WERI-Rb-1 (cell line): ENCODE results near the gene DNAAF8.

Experiments used
- DNase-seq: peaks from one replicate; pipeline ENCODE4 v3.0.0-alpha.2; 2020
- H3K27ac ChIP-seq: fragments of 250-450 bp; sonication (Bioruptor Pico); 2 replicates; pipeline ENCODE4 v1.5.1; 2020; ENCODE audit warnings: mild to moderate bottlenecking, moderate library complexity
- H3K27me3 ChIP-seq: fragments of 250-450 bp; sonication (Bioruptor Pico); 2 replicates; pipeline ENCODE4 v1.5.1; 2021; ENCODE audit warnings: mild to moderate bottlenecking, low read depth, moderate library complexity; ENCODE audit not compliant: insufficient read depth, severe bottlenecking
- H3K36me3 ChIP-seq: fragments of 250-450 bp; sonication (Bioruptor Pico); 2 replicates; pipeline ENCODE4 v1.5.1; 2020; ENCODE audit warnings: mild to moderate bottlenecking, moderate library complexity
- H3K4me3 ChIP-seq: 2 replicates; pipeline ENCODE4 v1.5.1; 2011; ENCODE audit warnings: low read depth, mild to moderate bottlenecking, control low read depth, low read length
- H3K9me3 ChIP-seq: fragments of 250-450 bp; sonication (Bioruptor Pico); 2 replicates; pipeline ENCODE4 v1.5.1; 2021; ENCODE audit warnings: mild to moderate bottlenecking, moderate library complexity; ENCODE audit not compliant: severe bottlenecking
- TF ChIP-seq, protein P1 (sequence below): IDR thresholded peaks from 2 replicates; pipeline ENCODE4 v1.5.1; 2011; ENCODE audit warnings: low read depth, mild to moderate bottlenecking, control low read depth, inconsistent platforms, low read length

DNAAF8 gene

GRCh38 chr16:4694642-4695451 lies 39.5 kb upstream of the DNAAF8 start:
- no peak for DNase-seq
- no peaks in the 10 kb centered on the region for H3K27me3 ChIP-seq
- peak overlapping the region; percentile 82 for H3K4me3 ChIP-seq
- H3K36me3 ChIP-seq = peaks cover 53% of the 10 kb centered on the region
- no peak overlapping the region for H3K27ac ChIP-seq
- no peaks in the 10 kb centered on the region for H3K9me3 ChIP-seq
- TF ChIP-seq, protein P1, sequence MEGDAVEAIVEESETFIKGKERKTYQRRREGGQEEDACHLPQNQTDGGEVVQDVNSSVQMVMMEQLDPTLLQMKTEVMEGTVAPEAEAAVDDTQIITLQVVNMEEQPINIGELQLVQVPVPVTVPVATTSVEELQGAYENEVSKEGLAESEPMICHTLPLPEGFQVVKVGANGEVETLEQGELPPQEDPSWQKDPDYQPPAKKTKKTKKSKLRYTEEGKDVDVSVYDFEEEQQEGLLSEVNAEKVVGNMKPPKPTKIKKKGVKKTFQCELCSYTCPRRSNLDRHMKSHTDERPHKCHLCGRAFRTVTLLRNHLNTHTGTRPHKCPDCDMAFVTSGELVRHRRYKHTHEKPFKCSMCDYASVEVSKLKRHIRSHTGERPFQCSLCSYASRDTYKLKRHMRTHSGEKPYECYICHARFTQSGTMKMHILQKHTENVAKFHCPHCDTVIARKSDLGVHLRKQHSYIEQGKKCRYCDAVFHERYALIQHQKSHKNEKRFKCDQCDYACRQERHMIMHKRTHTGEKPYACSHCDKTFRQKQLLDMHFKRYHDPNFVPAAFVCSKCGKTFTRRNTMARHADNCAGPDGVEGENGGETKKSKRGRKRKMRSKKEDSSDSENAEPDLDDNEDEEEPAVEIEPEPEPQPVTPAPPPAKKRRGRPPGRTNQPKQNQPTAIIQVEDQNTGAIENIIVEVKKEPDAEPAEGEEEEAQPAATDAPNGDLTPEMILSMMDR = peak; percentile 16; the same call in 1 of the 2 replicates

- H3K9me3 ChIP-seq = no peaks in the 10 kb centered on the region
- no peak overlapping the region for H3K4me3 ChIP-seq
- H3K27me3 ChIP-seq = no peaks in the 10 kb centered on the region
- no peak for DNase-seq
- H3K27ac ChIP-seq = no peak overlapping the region
- H3K36me3 ChIP-seq = peaks cover 61% of the 10 kb centered on the region
- TF ChIP-seq, protein P1 = no peak
Measured at GRCh38 chr16:4695473-4696171, 38.7 kb upstream of the DNAAF8 start.

DNA sequence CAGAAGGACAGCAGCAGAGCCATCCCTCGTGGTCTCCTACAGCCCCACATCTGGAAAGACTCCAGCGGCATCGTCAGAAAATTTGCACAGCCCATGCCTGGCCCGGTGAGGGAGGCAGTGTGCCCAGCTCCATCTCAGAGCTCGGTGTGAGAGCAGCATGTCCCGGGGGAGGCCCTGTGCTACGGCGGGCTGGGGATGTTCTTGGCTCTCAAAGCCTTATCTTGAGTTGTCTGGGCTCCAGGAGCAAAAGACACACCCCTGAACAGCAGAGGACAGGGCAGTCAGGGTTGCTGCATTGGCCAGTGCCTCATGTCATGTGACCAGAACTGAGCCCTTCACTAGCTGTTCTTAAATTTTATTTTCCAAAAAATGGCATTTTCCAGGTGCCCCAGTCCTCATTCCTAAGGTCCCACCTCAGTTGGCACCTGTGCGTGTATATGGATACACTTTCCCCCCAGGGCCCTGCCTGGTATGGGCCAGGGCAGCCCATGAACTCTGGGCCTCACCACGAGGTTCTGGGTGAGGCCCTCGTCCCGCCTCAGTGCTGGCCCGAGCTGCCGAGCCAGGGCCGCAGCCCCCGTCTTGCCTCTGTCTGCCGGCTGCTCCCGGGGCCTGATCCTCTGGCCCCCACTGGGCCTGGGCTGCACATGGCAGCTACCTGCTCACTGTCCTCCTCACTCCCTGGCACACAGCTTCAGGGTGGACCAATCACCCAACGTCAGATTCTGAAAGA lies 38.0 kb upstream of the DNAAF8 start:
- Histone ChIP-seq H3K9me3 (no peaks in the 10 kb centered on the region), H3K27me3 (no peaks in the 10 kb centered on the region), H3K36me3 (peaks cover 68% of the 10 kb centered on the region), H3K27ac (no peak overlapping the region), H3K4me3 (no peak overlapping the region)
- TF ChIP-seq, protein P1 = no peak
- DNase-seq = no peak

DNA sequence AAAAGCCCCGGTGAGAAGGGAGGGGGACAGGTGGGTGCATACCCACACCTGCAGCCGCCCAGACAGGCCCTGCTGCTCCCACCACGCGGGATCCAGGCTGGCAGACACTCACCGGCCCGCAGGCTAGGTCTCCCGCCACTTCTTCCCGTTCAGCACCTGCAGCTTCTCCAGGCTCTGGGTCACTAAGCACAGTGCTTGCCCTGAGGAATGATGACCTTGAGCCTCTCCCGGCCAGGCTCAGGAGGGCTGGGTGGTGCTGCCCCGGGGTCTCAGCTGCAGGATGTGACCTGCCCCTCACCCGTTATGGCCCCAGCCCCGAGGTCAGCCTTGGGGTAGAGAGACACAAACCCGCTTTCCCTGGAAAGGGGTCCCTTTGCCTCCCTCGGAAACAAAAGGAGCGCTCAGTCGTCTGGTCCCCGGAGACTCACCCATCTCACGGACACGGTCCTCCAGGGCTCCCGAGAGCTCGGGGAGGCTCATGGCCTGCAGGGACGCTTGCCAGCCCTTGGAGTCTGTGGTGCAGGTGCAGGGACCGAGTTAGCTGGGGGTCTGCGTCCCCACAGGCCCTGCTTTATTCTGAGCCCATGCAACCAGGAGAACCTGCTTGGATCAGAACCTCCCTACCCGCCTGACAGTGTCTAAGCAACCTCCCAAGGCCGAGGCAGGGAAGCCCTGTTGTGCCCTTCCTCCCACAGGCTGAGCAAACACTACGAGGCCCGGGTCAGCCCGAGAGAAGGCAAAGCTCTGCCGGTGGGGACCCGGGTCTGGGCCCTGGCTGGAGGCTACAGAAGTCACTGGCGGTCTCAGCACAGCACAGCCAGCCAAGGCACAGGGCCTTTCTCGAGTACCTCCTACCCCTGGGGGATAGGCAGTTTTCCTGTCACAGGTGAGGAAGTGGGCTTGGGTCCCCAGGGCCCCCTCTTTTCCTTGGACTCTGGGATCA lies 37.2 kb upstream of the DNAAF8 start:
- H3K27me3 ChIP-seq = no peaks in the 10 kb centered on the region
- no peak for DNase-seq
- no peaks in the 10 kb centered on the region for H3K9me3 ChIP-seq
- H3K36me3 ChIP-seq = peaks cover 75% of the 10 kb centered on the region
- TF ChIP-seq, protein P1 = no peak
- no peak overlapping the region for H3K4me3 ChIP-seq
- no peak overlapping the region; the same call in 1 of the 2 replicates for H3K27ac ChIP-seq

DNA sequence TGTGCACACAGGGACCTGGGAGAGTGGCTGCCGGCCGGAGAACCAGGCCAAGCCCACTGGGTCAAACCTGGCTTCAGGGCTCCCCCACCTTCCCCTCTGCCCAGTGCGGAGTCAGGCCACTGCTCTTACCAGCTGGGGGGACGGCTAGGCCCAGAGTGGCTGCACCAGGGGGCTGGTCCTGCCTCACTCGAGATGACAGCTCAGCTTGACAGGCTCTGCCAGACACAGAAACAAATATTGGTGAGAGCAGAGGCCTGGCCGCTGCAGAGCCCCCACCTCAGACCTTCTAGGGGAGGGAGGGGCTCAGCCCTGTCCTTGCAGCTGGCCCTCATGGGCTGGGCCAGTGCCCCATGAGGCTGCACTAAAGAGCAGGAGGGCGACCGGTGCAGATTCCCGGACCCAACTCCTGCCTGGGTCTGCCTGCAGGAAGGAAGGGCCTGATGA lies 36.5 kb upstream of the DNAAF8 start:
- Histone ChIP-seq H3K27ac (no peak overlapping the region; the same call in 1 of the 2 replicates), H3K4me3 (no peak overlapping the region), H3K9me3 (no peaks in the 10 kb centered on the region), H3K36me3 (peaks cover 80% of the 10 kb centered on the region), H3K27me3 (no peaks in the 10 kb centered on the region)
- no peak for DNase-seq
- TF ChIP-seq, protein P1 = no peak
